HG03460 (cell line): ENCODE data around the gene MRPL4.
A peak's percentile ranks its signal among the peaks of the same experiment; 100 is the strongest.
"Not testable (repeated sequence)": the region's sequence is repeated elsewhere in the genome, so short reads cannot be mapped to it uniquely, and the experiment has no call there.

Experiments
- ATAC-seq: cut with Tn5 transposase; IDR thresholded peaks from one replicate; pipeline ENCODE4 v1.9.1; 2021; ENCODE audit not compliant: unreplicated experiment

Gene MRPL4

DNA sequence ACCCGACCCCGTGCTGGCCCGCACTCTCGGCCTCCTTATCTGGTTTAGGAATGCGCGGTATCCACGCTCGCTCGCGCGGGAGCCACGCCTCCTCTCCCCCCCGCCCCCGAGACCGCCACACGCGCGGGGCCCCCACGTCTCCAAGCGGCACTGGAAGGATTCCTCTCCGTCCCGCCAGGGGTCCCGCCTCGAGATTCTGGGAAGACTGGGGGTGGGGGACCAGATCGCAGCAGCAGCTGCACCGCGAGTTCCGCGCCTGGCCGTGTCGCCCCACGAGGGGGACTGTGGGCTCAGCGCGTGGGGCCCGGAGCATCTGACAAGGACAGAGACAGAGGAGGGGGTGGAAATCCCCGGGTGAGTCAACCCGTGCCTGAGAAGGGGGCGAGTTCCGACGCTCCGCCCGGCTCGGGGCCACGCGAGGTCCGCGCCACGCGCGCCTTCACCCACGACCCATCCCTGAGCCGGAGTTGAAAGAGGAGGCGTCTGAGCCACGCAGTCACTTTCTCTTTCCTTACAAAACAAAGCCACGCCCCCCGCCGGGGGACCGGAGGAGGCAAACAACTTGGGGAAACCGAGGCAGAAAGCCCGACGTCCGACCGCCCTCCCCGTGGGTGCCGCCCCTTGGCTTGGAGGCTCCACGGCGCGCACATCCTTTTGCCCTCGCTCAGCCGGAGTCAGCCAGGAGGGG lies 21.7 kb upstream of the MRPL4 start:
- ATAC-seq, result no peak

DNA sequence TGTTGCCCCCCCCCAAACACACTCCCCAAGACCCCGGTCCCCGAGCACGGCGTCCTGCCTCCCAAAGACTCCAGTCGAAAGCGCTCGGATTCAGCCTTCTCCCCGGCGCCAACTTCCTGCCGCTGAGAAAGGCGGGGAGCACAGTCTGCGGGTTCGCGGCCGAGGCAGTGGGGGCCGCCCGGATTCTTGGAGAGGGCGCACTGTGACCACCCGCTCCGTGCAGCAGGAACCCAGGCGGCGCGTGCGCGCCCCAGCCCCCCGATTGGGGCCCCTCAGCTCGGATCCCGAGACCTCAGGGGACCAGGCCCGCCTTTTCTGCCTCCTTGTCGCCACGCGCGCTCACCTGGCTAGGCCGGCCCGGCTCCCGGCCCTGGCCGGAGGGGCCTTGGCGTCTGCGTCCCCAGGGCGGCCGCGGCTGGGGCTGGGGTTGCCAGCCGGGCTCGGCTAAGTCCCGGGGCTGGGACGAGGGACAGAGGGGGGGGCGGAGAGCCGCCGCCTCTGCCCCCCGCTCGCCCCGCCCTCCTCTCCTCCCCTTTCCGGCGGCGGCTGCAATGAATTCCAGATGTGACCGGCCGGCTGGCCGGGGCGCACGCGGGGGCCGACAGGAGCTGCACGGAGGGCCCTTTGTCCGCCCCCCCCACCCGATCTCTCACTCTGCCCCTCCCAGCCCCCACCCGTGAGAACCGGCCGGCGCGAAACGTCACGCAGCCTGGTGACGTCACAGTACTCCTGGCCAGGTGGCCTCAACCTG lies 21.0 kb upstream of the MRPL4 start, which contains the start of gene S1PR2:
Gene S1PR2, minus strand, starts transcription at position 471 of the 751 bp plus-strand sequence. CDS start 6,426 bp downstream, outside the sequence.
- ATAC-seq, result peak; percentile 36

DNA sequence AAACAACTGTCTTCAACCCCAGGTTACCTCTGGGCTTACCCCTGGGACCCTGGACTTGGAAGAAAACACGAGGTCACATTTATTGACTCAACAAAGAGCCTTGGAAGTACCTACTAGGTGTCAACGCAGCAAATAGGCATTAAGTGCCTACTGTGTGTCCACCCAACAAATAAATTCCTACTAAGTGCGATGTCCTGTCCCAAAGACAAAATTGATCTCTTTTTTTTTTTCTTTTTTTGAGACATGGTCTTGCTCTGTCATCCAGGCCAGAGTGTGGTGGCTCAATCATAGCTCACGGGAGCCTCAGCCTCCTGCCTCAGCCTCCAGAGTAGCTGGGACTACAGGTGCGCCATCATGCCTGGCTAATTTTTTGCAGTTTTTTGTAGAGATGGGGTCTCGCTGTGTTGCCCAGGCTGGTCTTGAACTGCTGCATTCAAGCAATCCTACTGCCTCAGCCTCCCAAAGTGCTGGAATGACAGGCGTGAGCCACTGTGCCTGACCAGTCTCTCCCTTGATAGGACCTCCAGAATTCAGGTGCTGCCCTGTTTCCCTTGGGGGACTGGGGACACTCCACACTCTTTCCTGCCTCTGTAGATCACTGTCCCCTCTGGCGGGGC lies 20.3 kb upstream of the MRPL4 start:
- ATAC-seq, result no peak

DNA sequence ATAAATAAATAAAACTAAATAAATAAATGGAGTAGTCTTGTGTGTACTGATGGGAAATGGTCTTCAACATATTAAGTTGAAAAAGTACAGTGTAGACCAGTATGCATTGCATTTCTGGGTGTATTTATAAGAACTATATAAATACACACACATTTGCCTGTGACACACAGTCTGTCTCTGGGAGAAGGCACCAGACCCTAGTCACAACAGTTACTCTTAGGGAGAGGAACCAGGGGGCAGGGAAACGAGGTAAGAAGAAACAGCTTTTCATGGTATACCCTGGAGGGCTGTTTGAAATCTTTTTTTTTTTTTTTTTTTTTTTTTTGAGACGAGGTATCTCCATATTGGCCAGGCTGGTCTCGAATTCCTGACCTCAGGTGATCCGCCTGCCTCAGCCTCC lies 18.1 kb upstream of the MRPL4 start:
- no peak for ATAC-seq

DNA sequence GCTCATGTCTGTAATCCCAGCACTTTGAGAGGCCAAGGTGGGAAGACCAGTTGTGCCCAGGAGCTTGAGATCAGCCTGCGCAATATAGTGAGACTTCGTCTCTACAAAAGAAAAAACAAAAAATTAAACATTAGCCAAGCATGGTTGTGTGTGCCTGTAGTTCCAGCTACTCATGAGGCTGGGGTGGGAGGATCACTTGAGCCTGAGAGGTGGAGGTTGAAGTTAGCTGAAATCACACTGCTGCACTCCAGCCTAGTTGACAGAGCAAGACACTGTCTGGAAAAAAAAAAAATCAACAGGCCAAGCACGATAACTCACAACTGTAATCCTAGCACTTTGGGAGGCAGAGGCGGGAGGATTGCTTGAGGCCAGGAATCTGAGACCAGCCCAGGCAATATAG lies 17.0 kb upstream of the MRPL4 start:
- no peak for ATAC-seq

DNA sequence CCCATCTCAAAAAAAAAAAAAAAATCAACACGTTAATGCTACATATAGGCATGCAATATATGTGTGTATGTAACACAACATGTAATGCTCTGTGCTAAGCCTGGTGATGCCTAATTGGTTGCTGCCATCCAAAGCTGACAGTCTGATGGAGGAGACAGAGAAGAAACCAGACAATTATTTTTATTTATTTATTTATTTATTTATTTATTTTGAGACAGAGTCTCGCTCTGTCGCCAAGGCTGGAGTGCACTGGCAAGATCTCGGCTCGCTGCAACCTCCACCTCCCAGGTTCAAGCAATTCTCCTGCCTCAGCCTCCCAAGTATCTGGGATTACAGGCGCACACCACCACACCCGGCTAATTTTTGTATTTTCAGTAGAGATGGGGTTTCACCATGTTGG lies 16.6 kb upstream of the MRPL4 start:
- ATAC-seq, result not testable (repeated sequence)

DNA sequence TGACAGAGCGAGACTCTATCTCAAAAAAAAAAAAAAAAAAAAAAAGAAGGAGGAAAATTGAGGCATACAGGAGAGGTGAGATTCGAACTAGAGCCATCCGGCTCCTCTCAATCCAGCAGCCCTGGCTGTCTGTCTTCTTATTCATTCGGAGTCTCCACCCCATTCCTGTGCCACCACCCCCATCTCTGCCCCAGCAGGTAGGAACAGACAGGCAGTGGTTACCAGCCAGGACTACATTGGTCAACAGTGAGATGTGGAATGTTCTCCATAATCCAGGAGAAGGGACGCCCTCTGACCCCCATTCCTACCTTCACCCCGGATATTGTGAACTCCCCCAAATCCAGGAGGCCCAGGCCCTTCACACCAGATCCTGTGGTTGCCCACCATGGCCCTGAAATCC lies 14.3 kb upstream of the MRPL4 start:
- no peak for ATAC-seq

DNA sequence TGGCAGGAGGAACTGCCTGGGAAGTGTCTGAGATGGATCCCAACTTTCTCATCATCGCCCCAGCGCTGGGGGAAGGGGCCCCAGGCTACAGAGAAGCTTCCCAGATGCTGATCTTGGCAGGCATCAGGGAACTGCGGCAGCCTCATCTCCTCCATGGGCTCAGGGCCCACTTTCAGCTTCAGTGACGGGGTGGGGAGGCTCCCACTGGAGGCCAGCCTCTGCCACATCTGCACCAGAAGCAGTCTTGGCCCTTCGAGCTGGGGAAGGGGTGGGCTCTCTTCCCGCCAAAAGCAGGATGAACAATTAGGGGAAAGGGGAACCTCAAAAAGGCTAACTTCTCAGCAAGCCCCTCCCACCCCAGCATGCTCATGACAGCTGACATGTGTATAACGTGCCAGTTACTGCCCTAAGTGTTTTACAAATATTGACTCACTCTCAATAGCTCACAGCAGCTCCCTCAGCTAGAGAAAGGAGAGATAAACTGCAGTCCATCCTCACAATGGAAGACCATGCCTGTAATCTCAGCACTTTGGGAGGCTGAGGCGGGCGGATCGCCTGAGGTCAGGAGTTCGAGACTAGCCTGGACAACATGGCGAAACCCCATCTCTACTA lies 13.7 kb upstream of the MRPL4 start:
- no peak for ATAC-seq

DNA sequence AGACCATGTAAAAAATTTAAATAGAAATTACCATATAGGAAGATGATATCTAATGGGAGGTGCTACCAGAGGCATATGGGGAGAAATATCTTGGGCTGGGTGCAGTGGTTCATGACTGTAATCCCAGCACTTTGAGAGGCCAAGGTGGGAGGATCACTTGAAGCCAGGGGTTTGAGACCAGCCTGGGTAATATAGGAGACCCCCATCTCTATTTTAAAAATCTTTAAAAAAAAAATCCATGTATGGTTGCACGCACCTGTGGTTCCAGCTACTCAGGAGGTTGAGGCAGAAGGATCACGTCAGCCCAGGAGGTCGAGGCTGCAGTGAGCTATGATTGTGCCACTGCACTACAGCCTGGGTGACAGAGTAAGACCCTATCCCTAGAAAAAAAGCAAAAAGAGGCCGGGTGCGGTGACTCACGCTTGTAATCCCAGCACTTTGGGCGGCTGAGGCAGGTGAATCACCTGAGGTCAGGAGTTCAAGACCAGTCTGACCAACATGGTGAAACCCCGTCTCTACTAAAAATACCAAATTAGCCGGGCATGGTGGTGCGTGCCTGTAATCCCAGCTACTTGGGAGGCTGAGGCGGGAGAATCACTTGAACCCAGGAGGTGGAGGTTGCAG lies 10.1 kb upstream of the MRPL4 start:
- ATAC-seq, result not testable (repeated sequence)

DNA sequence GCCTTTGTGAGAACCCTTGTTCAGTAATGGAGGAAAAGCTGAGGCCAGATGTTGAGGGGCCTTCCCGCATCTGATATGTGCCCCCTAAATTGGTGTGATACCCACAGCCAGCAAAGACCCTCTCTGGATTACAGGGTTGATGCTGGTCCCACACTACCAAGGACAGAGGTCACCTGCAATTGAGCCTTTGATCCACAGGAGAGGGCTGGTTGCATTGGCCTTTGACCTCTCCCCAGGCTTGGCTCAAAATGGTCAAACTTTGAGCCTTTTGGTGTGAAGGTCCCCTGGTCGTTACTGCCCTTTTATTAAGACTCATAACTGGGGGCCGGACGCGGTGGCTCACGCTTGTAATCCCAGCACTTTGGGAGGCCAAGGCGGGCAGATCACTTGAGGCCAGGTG lies 8.4 kb upstream of the MRPL4 start:
- ATAC-seq, result no peak

DNA sequence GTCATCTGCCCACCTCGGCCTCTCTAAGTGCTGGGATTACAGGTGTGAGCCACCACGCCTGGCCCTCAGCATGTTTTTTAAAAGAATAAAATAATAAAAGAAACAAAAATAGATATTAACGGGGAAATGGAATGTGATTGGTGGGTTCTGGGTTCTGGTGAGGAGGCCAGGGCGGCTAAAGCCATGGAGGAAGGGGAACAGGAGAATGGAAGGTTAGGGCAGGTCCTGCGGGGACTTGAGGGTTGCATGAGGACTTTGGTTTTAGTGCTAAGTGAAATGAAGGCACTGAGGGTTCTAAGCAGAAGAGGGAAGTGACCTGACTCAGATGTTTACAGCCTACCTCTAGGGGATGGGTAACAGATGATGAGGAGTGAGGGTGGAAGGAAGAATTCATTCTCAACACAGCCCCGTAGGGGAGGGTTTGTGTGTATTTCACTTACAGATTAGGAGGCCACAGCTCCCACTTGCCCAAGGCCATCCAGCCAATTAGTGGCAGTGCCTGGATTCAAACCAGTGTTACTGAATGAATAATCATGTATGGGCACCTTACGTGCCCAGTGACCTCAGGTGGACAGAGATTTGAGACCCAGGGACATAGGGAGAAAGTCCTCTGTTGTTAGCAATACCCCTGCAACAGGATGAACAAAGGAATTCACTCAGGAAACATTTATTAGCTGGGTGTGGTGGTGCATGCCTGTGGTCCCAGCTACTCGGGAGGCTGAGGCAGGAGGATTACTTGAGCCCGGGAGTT lies 6.7 kb upstream of the MRPL4 start:
- no peak for ATAC-seq

DNA sequence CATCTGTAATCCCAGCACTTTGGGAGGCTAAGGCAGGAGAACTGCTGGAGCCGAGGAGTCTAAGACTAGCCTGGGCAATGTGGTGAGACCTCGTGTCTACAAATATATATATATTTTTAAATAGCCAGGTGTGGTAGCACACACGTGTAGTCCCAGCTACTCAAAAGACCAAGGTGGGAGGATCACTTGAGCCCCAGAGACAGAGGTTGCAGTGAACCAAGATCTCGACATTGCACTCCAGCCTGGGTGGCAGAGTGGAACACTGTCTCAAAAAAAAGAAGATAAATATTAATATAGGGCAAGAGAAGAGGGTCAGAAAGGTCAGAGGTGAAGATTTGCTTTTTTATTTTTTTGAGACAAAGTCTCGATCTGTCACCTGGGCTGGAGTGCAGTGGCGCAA lies 5.5 kb upstream of the MRPL4 start:
- ATAC-seq, result no peak

DNA sequence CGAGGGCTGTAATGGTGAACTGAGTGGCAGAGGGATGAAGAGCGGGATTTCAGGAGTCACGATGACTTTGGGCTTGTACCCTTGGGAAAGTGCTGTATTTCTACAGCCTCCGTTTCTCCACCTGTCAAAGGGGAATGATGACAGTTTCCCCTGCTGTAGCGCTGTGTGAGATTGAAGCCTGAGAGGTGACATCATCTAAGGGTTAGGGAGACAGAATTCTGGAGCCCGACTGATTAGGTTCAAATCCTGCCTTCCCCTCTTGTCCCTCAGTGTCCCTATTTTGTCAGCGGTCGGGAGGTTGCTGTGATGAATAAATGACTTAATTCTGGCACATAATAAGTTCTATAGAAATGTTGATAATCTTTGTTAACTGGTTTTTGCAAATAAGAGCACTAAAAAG lies 693 bp downstream of the MRPL4 start:
- ATAC-seq, result no peak

DNA sequence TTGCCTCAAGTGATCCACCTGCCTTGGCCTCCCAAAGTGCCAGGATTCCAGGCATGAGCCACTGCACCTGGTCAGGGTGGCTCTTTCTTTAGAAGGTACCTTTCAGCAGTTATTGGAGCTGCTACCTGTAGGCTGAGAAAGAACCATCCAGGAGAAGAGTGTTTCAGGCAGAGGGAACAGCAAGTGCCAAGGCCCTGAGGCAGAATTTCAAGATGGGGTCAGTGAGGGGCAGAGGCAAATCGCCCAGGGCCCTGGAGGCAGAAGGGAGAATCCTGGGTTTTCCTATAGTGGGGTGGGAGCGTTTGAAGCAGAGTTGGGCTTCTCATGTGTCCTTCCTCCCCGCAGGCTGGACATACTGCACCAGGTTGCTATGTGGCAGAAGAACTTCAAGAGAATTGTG lies 2.2 kb downstream of the MRPL4 start:
- no peak for ATAC-seq

DNA sequence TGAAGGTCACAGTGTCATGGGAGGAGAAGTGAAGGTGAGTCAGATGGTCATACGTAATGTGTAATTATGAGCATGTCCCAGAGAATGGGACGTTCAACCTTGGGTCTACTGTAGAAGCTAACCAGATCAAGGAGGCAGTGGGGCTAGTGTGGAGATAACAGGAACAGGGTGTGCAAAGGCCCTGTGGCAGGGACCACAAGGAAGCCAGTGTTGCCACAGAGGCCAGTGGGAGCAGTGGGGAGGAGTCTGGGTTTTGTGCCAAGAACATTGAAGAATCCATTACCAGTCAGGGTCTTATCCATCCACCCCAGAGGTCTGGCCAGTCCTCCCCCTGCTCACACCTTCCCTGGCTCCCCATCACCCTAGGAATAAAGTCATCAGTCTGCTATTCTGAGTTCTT lies 3.3 kb downstream of the MRPL4 start:
- no peak for ATAC-seq

DNA sequence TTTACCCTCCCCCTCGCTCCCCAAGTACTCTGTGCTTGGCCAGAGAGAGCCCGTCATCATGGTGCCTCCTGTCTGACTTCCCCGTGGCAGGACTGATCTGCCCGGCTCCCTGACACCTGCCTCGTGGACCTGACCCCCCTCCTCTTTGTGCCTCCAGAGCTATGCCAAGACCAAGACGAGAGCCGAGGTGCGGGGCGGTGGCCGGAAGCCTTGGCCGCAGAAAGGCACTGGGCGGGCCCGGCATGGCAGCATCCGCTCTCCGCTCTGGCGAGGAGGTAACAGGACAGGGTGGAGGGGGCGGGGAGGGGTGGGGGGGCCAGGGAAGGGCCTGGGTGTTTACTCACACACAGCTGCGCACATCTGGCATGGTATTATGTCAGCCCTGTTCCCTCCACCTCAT lies 4.5 kb downstream of the MRPL4 start:
- ATAC-seq, result no peak

DNA sequence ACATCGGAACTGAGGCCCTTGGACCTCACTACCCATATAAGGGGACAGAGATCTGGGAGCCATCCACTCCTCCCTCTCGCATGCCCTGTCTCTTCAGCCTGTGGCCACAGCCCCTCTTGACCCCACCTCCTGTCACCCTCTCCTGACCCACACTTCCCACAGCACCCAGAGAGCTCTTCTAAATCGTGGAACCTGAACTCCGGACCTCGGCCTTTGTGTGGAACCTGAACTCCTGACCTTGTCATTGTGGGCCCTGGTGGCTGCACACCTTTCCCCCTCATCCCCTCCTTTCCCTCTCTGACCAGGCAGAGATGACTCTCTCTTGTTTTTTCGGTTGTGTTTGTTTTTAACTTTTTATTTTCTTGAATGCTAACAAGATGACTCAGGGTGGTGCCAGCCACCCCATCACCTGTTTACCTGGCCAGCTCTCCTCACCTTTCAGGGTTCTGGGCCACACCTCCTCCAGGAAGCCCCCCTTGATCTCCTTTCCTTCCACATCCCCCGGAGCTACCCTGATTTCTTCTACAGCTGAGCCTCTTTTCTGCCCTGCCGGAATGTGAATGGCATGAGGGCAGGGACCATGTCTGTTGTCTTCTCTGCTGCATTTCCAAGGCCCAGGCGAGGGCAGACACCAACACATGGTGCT lies 5.1 kb downstream of the MRPL4 start:
- ATAC-seq, result no peak

DNA sequence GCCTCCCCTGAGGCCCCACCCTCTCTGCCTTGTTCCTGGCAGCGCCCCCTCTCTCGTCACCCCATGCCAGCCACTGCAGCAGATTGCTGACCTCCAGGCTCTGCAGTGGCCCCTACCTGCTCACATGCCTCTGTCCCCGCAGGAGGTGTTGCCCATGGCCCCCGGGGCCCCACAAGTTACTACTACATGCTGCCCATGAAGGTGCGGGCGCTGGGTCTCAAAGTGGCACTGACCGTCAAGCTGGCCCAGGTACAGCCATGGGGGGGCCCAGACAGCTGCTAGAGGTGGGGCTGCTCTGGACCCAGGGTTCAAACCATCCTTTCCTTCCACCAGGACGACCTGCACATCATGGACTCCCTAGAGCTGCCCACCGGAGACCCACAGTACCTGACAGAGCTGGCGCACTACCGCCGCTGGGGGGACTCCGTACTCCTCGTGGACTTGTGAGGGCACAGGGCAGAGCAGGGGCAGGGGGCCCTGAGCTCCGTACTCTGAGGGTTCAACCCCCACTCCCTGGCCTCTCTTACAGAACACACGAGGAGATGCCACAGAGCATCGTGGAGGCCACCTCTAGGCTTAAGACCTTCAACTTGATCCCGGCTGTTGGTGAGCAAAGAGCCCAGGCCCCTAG lies 6.2 kb downstream of the MRPL4 start:
- ATAC-seq, result no peak

DNA sequence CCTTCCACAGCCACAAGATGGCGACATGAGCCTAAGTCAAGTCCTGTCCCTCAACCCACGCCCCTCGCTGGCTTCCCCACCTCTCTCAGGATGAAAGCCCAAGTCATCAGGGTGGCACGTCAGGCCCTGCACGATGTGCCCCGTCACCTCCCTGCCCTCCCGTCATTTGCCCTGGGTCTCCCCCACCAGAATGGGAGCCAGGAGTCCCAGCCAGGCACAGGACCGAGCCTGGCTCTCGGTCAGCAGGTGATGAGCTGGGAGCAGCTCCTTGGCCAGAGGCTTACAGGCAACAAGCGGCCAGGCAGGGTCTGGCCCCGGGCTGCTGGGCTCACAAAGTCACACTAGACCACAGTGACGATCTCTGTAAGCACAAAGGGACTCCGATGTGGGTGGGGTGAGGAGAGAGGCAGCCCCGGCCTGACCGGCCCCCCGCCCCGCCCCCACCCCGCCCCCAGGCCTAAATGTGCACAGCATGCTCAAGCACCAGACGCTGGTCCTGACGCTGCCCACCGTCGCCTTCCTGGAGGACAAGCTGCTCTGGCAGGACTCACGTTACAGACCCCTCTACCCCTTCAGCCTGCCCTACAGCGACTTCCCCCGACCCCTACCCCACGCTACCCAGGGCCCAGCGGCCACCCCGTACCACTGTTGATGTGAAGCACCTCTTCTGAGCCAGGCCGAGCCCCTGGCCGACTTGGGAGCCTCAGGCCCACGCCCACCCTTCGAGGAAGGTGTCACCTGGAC lies 7.3 kb downstream of the MRPL4 start:
- no peak for ATAC-seq
